NCI-H526 treated with DMSO at 0.1 percent for 48 hours (cell line): ENCODE measurements around the gene CAGE1.

Source experiments
- DNase-seq: peaks from one replicate; lab custom pipeline; 2025; lab: John Stamatoyannopoulos, UW

CAGE1 gene

DNA sequence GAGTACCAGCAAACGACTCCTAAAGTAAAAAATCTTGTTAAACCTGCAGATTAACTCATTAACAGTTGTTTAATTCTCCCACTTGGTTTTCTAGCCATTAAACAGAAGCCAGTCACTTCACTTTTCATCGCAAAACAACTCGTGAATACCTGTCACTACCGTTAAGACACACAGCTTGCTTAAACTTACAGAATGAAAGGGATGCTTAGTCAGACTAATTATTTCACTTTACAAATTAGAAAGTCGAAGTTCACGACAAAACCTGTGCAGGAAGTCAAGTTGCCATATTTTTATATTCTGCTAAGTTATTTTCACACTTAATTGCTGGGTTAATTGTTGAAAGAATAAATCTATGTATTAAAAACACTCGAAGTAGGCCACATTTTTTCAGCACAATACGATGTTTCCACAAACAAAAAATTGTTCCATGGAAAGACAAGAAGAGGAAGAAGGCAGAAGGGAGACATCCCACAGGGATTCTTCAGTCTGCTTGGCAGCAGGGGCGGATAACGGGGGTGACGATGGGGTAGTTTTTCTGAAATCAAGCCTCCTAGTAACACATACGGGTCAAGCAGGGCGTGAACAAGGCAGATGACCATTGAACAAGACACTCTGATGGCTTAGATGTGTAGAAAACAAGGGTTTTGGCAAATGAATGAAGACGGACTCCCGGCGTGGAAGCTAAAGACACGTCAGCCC, 77.5 kb downstream of the CAGE1 start:
- DNase-seq, result no peak

DNA sequence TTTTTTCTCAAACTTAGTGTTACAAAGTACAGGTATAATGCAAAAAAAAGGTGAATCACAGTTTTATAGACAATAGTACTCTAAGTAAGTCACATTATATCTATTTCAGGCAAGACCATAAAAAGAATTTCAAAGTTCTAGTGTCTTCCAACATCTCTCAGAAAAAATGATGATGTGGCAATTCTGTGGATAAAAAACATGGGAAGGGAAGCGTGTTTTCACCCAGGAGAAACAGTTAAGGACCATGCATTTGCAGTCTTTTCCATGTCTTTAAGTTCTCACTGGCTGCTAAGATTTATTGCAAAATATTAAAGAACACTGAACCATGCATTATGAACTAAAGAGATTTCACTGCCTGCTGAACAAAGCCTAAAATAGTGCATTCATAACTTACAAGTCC, 78.4 kb downstream of the CAGE1 start:
- DNase-seq, result no peak

DNA sequence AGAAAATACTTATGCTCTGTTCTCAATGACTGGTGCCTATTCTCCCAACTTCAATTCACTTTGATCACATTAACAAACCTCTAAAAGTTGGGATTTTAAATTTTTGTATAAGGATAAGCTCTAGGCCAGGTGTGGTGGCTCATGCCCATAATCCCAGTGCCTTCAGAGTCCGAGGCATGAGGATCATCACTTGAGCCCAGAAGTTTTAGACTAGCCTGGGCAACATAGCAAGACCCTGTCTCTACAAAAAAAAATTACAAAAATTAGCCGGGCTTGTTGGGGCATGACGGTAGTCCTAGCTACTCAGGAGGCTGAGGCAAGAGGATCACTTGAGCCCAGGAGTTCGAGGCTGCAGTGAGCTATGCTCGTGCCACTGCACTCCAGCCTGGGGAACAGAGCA, 80.5 kb downstream of the CAGE1 start:
- no peak for DNase-seq

DNA sequence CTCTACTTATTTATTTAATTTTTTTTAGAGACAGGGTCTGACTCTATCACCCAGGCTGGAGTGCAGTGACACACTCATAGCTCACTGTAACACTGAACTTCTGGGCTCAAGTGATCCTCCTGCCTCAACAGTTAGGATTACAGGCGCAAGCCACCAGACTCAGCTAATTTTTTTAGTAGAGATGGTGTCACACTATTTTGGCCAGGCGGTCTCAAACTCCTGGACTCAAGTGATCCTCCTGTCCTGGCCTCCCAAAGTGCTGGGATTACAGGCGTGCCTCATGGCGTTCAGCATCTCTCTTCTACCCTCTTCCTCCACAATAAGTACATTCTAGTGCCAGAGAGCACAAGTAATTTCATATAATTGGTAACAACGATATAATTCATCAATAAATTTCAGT, 82.0 kb downstream of the CAGE1 start:
- DNase-seq, result no peak

DNA sequence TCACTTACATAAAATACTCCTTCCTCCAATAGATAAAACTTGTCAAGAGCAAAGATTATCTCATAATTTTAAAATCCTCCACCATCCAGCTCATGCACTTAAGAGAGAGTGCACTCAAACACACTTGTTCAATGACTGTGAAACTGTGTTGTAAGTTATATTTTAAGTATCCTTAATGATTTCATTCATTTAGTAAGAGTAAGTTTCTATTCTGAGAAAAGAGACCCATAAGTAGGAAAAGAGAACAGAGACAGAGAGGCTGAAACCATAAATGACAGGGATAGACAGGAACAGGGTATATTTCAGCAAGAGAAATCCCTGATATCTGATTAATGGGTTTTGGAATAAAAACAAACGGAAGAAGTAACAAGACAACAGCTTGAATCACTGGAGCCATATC, 84.7 kb downstream of the CAGE1 start:
- no peak for DNase-seq

DNA sequence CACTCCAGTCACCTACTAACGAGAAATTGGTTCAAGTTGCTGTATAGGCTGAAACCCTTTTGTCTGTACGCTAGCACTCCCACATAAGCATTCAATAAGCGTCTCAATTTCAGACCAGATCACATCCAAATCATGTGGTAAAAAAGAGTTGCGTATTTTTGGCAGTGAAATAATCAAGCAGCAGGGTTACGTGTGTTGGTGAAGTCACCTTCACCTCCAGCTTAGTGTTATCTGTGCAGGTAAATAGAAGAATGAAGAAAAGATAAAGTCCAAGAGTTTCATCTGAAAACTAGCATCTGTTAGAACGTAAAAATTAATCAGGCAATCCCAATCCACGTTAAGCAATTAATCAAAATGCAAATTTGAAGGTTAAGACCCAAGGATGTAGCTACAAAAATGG, 87.8 kb downstream of the CAGE1 start:
- no peak for DNase-seq

DNA sequence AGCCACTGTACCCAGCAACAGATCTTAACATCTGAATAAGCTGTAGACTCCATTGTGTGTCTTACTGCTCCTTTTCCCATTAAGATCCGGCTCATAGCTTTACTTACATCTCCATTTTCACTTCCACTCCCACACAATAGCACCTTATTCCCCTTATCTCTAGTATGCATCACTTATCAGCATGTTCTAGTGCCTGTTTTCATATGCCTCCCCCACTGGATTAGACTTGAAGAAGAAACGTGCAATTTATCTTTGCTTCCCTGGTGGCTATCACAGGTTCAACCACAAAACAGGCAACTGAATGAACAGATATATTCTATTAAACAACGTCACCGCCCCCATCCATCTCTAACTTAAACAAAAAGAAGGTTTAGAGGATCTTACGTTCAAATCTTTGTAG, 88.6 kb downstream of the CAGE1 start:
- DNase-seq, result no peak

DNA sequence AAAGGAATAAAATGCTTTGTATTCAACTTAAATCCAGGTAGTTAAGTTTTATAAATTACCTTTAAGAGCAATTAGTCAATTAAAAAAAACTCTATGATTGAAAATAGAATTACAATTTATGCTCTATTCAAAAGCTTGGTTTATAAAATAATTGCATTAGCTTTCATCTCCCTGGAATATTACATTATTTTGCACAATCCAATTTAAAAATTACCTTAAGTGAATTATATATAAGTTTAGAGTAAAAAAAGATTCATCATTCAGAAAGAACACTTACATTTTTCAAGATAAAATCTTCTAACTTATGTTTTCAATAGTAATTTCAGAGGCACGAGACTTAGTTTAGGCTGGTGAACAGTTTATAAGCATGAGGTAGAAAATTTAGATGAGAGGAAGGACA, 91.4 kb downstream of the CAGE1 start:
- no peak for DNase-seq

DNA sequence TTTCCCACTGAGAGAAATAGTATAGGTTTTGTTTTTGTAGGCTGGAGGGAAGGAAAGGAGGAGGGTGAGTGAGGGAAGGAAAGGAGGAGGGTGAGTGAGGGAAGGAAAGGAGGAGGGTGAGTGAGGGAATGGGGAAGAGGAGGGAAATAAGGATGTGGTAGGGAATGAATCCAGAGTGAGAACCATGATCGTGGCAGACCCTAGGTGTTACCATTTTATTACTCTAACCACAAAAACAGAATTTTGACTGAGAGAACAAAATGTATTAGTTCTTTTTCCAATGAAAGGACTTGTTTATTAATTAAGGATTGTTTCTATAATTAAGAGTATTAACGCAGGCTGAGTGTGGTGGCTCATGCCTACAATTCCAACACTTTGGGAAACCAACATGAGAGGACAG, 92.9 kb downstream of the CAGE1 start:
- no peak for DNase-seq

DNA sequence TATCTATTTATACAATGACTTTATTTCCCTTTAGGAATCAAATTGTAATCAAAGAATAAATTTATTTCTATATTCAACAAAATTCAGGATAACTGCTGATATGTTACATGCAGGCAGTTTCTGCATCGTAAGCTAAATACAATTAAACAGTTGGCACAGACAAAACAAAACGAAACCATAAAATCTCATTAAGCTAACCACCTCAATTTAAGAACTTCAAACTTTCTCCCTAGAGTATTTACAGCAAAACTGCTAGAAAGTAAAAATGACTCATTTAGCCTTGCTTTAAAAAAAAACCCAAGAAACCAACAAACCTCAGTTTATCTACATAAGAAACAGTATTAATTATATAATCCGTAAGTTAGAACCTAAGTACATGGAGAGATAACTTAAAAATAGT, 93.6 kb downstream of the CAGE1 start:
- DNase-seq, result no peak

DNA sequence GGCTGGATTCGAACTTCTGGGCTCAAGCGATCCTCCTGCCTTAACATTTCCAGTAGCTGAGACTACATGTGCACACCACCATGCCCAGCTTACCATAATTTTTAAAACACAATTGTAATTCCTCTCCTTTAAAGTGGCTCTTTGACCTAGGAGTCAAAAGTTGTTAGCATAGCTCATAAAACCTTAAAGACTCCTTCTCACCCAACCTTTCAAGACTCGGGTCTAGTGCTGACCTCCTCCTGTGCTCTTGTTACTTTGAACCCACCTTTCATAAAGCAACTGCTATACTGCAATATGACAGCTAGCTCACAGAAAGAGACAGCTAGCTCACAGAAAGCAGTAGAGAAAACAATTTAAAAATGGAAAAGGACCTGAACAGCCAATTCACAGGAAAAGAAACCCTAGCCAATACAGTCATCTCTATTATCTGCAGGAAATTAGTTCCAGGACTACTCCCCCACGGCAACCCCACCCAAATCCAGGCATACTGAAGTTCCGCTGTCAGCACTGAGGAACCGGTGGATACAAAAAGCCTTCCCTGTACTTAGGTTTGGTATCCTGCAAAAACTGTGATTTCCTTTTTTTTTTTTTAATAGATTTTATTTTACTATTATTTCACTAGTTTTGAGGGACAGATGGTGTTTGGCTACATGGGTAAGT, 96.8 kb downstream of the CAGE1 start:
- no peak for DNase-seq

DNA sequence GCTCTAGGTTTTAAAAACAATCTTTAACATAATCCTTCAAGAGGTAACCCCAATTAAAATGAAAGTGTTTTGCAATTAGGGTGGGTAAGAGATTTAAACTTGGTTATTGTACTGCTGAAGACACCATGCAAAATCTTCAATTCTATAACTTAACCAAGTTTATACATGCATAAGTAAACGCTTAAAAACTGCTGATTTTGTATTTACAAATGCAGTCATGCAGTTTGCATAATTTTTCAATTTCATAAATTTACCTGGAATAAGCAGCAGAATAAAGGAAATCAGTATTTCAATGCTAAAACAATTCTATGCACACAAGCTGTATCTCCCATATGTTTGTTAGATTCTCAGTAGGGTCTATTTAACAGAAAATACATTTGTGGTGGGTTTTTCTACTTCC, 99.5 kb downstream of the CAGE1 start:
- no peak for DNase-seq

DNA sequence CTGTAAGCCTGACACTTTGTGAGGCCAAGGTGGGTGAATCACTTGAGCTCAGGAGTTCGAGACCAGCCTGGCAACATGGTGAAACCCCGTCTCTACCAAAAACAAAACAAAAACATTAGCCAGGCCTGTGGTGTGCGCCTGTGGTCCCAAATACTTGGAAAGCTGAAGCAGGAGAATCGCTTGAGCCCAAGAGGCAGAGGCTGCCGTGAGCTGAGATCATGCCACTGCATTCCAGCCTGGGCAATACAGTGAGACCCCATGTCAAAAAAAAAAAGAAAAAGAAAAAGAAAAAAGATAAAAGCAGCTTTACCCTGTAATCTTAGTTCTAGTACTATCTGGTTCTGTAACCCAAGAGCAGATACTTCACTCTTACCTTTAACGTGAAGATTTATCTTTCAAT, 104.1 kb downstream of the CAGE1 start:
- DNase-seq, result no peak

DNA sequence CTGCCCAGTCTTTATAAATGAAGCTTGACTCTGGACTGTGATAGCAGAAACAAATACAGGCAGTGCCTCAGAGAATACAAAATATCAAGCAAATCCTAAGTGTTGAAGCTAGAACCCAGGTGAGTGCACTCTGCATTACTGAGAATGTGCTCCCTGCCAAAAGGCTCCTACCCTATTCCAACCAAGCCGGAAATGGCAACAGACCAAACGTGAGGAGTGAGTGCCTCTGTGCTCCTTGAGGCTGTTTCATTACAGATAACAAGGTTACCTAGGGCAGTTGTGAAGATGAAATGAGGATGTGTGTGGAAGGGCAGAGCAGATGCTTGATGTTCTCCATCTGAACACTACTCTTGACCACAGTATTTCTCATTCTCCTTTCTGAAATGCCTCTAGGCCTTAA, 105.9 kb downstream of the CAGE1 start:
- DNase-seq, result no peak

DNA sequence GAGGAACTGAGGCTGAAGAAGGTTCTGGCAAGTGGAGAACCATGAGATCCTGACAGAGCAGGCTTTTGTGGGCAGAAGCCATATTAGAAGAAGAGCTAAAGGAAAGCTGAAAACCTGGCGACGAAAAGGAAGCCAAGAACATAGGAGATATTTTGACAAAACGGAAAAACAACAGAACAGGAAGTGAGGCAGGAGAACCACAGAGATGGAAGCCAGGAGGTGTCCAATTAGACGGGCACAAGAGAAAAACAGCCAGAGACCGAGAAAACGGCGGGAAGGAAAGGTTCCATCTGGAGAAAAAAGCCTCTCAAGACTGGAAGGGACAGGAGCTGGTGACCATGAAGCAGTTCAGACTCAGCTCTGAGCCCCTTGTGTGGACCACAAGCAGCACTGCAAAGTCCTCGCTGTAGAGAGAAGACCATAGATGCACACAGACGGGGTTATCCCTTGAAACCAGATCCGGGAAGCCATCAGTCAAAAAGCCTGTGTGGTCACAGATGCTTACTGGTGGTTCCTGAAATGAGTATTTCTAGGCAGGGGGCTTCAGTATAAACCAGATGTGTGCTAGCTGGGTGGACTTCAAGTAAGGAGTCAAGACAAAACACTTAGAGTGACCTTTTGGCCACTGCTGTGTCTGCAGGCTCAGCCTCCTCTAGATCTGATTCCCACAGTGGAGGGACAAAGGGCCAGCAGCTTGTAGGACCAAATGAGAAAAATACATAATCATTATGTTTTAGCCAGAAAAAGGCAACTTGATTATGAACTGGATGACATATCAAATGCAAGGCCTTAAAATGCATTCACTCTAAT, 107.2 kb downstream of the CAGE1 start:
- DNase-seq, result no peak
